HG03439 (cell line): ENCODE results near the gene MFSD11.
A peak's percentile ranks its signal among the peaks of the same experiment; 100 is the strongest.
"Not testable (repeated sequence)": the region's sequence is repeated elsewhere in the genome, so short reads cannot be mapped to it uniquely, and the experiment has no call there.

ENCODE experiments used
- ATAC-seq: cut with Tn5 transposase; IDR thresholded peaks from one replicate; pipeline ENCODE4 v1.9.1; 2021; ENCODE audit warnings: mild to moderate bottlenecking, moderate library complexity; ENCODE audit not compliant: unreplicated experiment

The MFSD11 gene

GRCh38 chr17:76737676-76738467, at the start of gene MFSD11:
Gene MFSD11 (plus strand): TSS chr17:76738119. CDS start chr17:76738353, 234 bp downstream.
- ATAC-seq: peak; percentile 57

GRCh38 chr17:76688165-76688622, 49.7 kb upstream of the MFSD11 start:
- no peak for ATAC-seq

- ATAC-seq: no peak
These were observed 48.1 kb upstream of the MFSD11 start for GRCh38 chr17:76689859-76690258.

DNA sequence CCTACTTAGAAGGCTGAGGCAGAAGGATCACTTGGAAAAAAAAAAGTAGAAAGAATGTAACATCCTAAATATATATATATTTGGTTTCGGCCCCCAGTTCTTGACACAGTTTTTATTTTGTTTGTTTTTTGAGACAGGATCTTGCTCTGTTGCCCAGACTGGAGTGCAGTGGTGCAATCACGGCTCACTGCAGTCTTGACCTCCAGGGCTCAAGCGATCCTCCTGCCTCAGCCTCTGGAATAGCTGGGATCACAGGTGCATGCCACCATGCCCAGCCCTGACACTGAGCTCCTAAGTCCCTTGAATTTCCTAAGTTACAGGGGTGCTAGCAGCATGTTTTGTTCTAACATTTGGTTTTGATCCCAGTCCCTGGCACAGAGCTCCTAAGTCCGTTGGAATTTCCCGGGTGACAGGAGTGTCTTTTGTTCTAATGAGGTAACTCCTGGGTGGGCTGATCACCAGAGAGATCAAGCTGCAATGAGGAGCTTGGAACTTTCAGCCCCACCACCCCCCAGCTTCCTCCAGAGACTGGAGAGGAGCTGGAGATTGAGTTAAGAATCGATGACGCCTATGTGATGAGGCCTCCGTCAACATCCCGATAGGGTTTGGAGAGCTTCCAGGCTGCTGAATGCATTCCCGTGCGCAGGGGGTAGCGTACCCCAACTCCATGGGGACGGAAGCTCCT, 47.2 kb upstream of the MFSD11 start:
- no peak for ATAC-seq

GRCh38 chr17:76691379-76692191, 46.3 kb upstream of the MFSD11 start:
- ATAC-seq: no peak

DNA sequence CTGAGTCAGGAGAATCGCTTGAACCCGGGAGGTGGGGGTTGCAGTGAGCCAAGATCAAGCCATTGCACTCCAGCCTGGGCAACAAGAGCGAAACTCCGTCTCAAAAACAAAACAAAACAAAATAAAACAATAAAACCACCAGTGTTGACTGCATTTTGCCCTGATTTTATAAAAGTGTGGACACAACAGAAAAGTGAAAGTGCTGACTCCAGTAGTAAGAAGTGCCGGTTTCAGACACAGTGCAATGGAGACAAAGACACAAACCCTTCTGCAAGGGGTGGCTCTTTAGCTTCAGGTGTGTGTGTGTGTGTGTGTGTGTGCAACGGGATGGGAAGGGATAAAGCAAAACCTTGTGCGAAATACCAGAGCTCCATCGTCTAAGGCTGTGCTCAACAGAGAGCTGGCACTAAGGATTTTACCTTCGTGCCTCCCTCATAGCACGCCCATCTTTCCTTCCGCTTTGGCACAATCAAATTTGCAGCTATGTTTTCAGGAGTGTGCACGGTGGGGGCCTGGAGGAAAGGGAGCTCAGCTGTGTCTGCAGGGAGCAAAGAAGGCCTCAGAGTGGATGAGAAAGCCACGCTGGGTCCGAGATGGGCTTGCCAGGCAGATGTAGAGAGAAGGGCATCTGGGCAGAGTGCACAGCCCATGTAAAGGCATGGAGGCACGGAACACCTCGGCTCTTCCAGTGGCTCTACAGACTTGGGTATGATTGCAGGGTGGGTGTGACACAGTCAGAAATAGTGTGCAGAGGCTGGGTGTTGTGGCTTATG, 42.7 kb upstream of the MFSD11 start:
- no peak for ATAC-seq

GRCh38 chr17:76696763-76697701, 40.9 kb upstream of the MFSD11 start:
- ATAC-seq: no peak

DNA sequence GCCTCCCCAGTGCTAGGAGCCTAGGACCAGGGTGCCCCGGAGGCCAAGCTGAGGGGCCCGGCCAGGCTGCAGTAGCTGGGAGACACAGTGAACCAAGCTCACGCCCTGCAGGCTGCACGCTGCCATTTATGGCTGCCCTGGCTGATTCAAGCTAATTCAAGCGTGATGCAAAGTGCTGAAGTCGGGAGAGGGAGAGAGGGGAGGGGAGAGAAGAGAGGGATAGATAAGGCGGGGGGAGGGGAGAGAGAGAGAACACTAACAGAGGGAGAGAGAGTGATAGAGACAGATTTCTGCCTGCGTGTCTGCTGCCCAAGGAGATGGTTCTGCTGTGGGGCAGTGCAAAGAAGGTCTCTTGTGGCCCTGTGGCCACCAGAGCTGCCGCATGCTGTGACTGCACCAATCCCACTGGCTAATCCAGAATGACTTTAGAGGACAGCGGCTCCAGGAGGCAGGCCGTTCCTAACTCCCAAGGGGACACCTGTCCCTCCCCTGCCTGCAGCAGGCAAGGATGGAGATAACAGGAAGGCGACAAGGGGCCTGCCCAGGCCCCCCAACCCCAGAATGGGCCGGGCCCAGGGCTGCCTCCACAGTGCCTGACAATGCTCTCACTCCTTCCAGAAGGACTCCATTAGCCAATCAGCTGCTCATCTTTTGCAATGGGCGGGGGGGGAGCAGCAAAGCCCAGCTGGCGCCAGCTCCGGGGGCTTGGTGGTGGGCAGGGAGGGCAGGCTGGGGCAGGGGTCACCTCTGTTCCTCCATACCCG, 40.0 kb upstream of the MFSD11 start:
- no peak for ATAC-seq

DNA sequence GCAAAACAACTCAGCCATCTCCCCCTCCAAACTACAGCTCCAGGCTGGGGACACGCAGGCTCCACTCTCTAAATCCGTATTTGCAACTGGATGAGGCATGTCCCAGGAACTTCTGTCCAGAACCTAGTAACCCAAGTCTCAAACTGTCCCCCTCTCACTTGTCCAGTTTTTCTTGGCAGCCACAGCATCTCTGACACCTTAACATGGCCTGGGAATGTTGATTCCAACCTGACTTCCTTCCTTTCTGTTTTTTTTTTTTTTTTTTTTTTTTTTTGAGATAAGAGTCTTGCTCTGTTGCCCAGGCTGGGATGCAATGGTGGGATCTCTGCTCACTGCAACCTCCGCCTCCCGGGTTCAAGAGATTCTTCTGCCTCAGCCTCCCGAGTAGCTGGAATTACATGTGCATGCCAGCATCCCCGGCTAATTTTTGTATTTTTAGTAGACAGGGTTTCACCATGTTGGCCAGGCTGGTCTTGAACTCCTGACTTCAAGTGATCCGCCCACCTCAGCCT, 39.4 kb upstream of the MFSD11 start:
- ATAC-seq: not testable (repeated sequence)

DNA sequence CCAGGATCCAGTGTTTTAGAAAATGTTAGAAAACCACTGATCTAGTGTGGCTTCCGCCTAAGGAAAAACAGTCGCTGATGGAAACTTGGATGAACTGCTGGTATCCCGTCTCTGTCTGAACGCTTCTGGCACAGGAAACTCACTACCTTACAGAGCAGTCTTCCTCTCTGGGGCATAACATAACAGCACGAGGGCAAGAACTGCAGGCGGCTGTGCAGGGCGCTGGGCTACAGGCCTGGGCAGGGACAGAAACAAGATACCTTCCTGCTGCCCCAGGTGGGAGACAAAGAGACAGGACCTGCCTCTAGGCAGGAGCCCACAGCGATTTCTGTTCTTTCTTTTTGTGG, 37.7 kb upstream of the MFSD11 start:
- no peak for ATAC-seq

GRCh38 chr17:76700617-76701470, 37.1 kb upstream of the MFSD11 start:
- ATAC-seq: no peak

DNA sequence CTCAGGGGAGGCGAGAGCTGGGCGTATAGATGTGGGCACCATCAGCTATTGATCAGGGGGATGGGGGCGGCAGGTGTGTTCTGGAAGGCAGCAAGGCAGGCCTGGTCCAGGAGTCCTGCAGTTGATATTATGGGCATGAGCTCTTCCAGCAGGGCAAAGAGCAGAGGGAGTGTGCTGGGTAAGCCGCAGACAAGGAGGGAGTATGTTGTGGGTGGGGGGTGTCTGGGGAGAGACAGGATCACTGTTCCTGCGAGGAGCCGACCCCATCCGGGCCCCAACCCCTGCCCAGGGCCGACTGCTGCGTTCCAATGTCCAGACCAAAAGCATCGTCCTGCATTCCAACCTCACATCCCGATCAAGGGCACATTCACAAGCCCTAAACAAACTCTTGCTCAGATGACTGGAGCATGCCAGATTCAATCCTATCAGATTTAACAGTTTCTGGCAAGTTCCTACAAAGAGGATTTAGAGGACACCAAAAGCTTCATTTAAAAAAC, 36.4 kb upstream of the MFSD11 start:
- ATAC-seq: no peak

DNA sequence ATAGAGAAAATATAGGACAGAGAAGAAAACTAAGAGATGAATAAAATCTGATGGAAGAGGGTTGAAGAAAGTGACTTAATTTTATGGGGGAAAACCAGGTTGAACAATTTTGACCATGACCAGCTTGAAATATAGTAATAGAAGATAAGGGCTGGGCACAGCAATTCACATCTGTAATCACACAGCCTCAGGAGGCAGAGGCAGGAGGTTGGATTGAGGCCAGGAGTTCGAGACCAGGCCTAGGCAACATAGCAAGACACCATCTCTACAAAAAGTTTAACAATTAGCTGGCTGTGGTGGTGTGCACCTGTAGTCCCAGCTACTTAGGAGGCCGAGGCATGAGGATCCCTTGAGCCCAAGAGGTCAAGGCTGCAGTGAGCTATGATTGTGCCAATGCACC, 35.8 kb upstream of the MFSD11 start:
- ATAC-seq: no peak

GRCh38 chr17:76702941-76703637, 34.8 kb upstream of the MFSD11 start:
- ATAC-seq: no peak

DNA sequence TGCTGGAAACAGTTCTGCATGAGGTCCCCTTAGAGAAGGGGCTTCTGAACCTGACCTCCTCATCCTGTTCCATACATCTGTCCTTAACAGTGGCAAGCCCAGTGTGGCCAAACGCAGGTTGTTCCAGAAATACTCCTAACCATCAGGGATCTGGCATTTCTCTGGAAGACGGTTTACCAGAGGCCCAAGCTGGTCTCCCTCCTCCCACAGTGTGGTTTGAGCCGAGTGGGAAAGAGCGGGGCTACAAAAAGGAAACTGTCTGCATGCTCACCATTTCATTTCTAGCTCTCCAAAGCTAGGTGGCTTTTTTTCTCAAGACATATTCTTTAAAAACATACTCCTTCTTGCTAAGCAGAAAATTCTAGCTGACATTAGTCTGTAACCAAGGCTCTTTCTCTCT, 33.1 kb upstream of the MFSD11 start:
- no peak for ATAC-seq

GRCh38 chr17:76706817-76707216, 31.1 kb upstream of the MFSD11 start:
- ATAC-seq: no peak
